Neural progenitor cell (in vitro differentiated cells): ENCODE data around the gene P3H1. TPM values are rescaled to one million over a fixed set of nuclear protein-coding genes. Genes with fewer than 3 reads are reported as not detected.

ENCODE experiments used
- DNase-seq: peaks from one replicate; pipeline ENCODE4 v3.0.0-alpha.2; 2016; ENCODE audit warnings: low spot score
- H2AFZ ChIP-seq: fragments of 200-600 bp; sonication (generic); replicated peaks from 2 replicates; pipeline ENCODE4 v1.6.1; 2016; ENCODE audit warnings: antibody characterized with exemption
- H3F3A ChIP-seq: fragments of 200-600 bp; sonication (generic); 2 replicates; pipeline ENCODE4 v1.6.1; 2016; ENCODE audit warnings: antibody characterized with exemption, low read depth
- H3K27ac ChIP-seq: fragments of 200-600 bp; sonication (generic); 2 replicates; pipeline ENCODE4 v1.5.1; 2016; ENCODE audit warnings: mild to moderate bottlenecking
- H3K27me3 ChIP-seq: fragments of 200-600 bp; sonication (generic); 2 replicates; pipeline ENCODE4 v1.6.1; 2016; ENCODE audit warnings: mild to moderate bottlenecking, moderate library complexity
- H3K36me3 ChIP-seq: fragments of 200-600 bp; sonication (generic); 2 replicates; pipeline ENCODE4 v1.5.1; 2016
- H3K4me1 ChIP-seq: fragments of 200-600 bp; sonication (generic); 2 replicates; pipeline ENCODE4 v1.6.1; 2016; ENCODE audit warnings: mixed run types
- H3K4me2 ChIP-seq: fragments of 200-600 bp; sonication (generic); 2 replicates; pipeline ENCODE4 v1.6.1; 2016
- H3K4me3 ChIP-seq: fragments of 200-600 bp; sonication (generic); 2 replicates; pipeline ENCODE4 v1.5.1; 2016
- H3K79me2 ChIP-seq: fragments of 200-600 bp; sonication (generic); 2 replicates; pipeline ENCODE4 v1.6.1; 2016; ENCODE audit warnings: low read depth
- H3K9ac ChIP-seq: fragments of 200-600 bp; sonication (generic); 2 replicates; pipeline ENCODE4 v1.6.1; 2016
- H3K9me3 ChIP-seq: fragments of 200-600 bp; sonication (generic); 2 replicates; pipeline ENCODE4 v1.5.1; 2016; ENCODE audit warnings: low read depth
- H4K20me1 ChIP-seq: fragments of 200-600 bp; sonication (generic); 2 replicates; pipeline ENCODE4 v1.6.1; 2016; ENCODE audit warnings: low read depth
- H3K27ac Mint-ChIP-seq: 3 replicates; pipeline ENCODE4 v1.8.0; 2021; ENCODE audit warnings: mixed read lengths
- H3K27me3 Mint-ChIP-seq: 2 replicates; pipeline ENCODE4 v1.8.0; 2022; ENCODE audit warnings: low read depth, mild to moderate bottlenecking, inconsistent platforms, moderate library complexity, mixed read lengths; ENCODE audit not compliant: insufficient read depth
- H3K36me3 Mint-ChIP-seq: 3 replicates; pipeline ENCODE4 v1.8.0; 2021; ENCODE audit warnings: mixed read lengths
- H3K4me1 Mint-ChIP-seq: 3 replicates; pipeline ENCODE4 v1.8.0; 2021; ENCODE audit warnings: mixed read lengths
- H3K4me3 Mint-ChIP-seq: 3 replicates; pipeline ENCODE4 v1.8.0; 2021; ENCODE audit warnings: mild to moderate bottlenecking, moderate library complexity, mixed read lengths
- H3K9me3 Mint-ChIP-seq: 3 replicates; pipeline ENCODE4 v1.8.0; 2020; ENCODE audit warnings: mixed read lengths
- EZH2 ChIP-seq: fragments of 200-600 bp; sonication (generic); IDR thresholded peaks from 2 replicates; pipeline ENCODE4 v1.6.1; 2017; ENCODE audit warnings: antibody characterized with exemption, mild to moderate bottlenecking, moderate library complexity
- EZH2phosphoT487 ChIP-seq: fragments of 200-600 bp; sonication (generic); IDR thresholded peaks from 2 replicates; pipeline ENCODE4 v1.6.1; 2017; ENCODE audit warnings: antibody characterized with exemption
- total RNA-seq: library from RNA; depleted of rRNA; stranded (reverse); fragments of >200 nt; gene quantifications from 2 replicates; pipeline ENCODE4 v1.2.3, GENCODE V29; 2015; ENCODE audit warnings: low replicate concordance
- TF ChIP-seq, protein P1 (sequence below): fragments of 200-600 bp; sonication (generic); IDR thresholded peaks from 2 replicates; pipeline ENCODE4 v1.5.1; 2017; ENCODE audit warnings: antibody characterized with exemption, mild to moderate bottlenecking

Gene P3H1
- total RNA-seq, 1 donor from 2014 or later = 54.9 TPM

DNA sequence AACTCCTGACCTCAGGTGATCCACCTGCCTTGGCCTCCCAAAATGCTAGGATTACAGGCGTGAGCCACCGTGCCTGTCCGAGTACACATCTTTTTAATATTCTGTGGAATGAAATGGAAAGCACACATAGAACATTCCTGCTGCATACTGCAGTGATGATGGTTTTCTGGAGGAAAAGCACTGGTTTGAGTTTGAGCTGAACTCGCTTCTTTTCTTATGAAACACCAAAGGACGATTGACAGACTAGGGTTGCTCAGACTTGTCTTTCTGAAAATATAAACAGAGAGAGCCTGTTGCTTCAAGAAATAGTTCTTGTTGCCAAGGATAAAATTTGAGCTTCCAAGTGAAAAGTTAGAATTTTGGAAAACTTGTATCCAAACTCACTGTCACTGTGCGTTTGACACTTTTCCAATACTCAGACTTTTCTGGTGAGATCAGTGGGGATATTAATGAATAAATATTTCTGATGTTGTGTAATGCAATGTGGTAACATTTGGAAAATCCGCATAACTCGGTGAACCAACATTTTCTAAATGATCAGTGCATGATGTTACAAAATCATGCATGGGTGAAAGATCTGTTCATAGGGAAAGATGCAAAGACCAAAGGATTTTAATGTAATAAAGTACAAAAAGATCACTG is 35.1 kb upstream of the P3H1 start:
- Mint-ChIP-seq H3K27ac (no peak overlapping the region), H3K9me3 (peaks cover 3% of the 10 kb centered on the region)

DNA sequence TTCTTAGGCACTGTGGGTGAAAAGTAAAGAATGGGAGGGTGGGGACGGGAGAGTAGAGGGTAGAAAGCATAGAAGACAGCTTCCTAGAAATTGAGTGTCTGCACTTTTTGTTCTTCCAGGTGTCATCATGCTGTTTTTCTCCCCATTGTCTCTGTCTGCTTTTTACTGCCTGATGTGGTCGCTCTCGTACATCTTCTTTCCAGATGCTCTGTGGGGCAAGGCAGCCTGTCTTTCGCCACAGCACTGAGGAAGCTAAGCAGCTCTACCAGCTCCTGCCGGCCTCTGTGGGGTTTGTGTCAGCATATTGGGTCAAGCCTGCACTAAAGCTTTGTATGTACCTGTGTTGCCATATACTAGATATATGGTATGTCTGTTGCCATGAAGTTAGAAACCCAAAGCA is 31.2 kb upstream of the P3H1 start:
- no peaks in the 10 kb centered on the region for H3K27me3 ChIP-seq
- H3K27ac ChIP-seq = no peak overlapping the region
- no peak for DNase-seq
- H3K27ac Mint-ChIP-seq = no peak overlapping the region
- H3K4me1 Mint-ChIP-seq = peaks cover 3% of the 10 kb centered on the region
- no peak overlapping the region for H3K4me3 ChIP-seq
- H2AFZ ChIP-seq = no peak overlapping the region
- TF ChIP-seq, protein P1, sequence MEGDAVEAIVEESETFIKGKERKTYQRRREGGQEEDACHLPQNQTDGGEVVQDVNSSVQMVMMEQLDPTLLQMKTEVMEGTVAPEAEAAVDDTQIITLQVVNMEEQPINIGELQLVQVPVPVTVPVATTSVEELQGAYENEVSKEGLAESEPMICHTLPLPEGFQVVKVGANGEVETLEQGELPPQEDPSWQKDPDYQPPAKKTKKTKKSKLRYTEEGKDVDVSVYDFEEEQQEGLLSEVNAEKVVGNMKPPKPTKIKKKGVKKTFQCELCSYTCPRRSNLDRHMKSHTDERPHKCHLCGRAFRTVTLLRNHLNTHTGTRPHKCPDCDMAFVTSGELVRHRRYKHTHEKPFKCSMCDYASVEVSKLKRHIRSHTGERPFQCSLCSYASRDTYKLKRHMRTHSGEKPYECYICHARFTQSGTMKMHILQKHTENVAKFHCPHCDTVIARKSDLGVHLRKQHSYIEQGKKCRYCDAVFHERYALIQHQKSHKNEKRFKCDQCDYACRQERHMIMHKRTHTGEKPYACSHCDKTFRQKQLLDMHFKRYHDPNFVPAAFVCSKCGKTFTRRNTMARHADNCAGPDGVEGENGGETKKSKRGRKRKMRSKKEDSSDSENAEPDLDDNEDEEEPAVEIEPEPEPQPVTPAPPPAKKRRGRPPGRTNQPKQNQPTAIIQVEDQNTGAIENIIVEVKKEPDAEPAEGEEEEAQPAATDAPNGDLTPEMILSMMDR = no peak
- TF ChIP-seq EZH2 = no peak
- no peak for TF ChIP-seq EZH2phosphoT487
- no peaks in the 10 kb centered on the region for H3K36me3 ChIP-seq
- H3K4me3 Mint-ChIP-seq = no peak overlapping the region
- no peaks in the 10 kb centered on the region for H3K9me3 ChIP-seq
- H3K4me2 ChIP-seq = no peak overlapping the region
- H3K9me3 Mint-ChIP-seq = no peaks in the 10 kb centered on the region
- H3K79me2 ChIP-seq = no peaks in the 10 kb centered on the region
- no peaks in the 10 kb centered on the region for H3K36me3 Mint-ChIP-seq
- H4K20me1 ChIP-seq = no peaks in the 10 kb centered on the region
- H3K4me1 ChIP-seq = no peaks in the 10 kb centered on the region
- H3F3A ChIP-seq = peaks cover 4% of the 10 kb centered on the region
- H3K9ac ChIP-seq = no peak overlapping the region
- peaks cover 2% of the 10 kb centered on the region for H3K27me3 Mint-ChIP-seq

More for the DNA sequence above, 35.1 kb upstream of the P3H1 start:
- TF ChIP-seq, protein P1 = no peak
- TF ChIP-seq EZH2phosphoT487 (no peak), EZH2 (no peak)
- no peaks in the 10 kb centered on the region for H3K4me1 ChIP-seq
- H3K27ac ChIP-seq = no peak overlapping the region
- no peaks in the 10 kb centered on the region for H3K27me3 ChIP-seq
- Mint-ChIP-seq H3K36me3 (peaks cover 25% of the 10 kb centered on the region), H3K4me1 (no peaks in the 10 kb centered on the region), H3K4me3 (no peak overlapping the region), H3K27me3 (peaks cover 2% of the 10 kb centered on the region)
- H3K79me2 ChIP-seq = no peaks in the 10 kb centered on the region
- no peak overlapping the region for H3K4me3 ChIP-seq
- peaks cover 4% of the 10 kb centered on the region for H3F3A ChIP-seq
- no peak overlapping the region for H2AFZ ChIP-seq
- H3K9ac ChIP-seq = no peak overlapping the region
- no peak overlapping the region for H3K4me2 ChIP-seq
- H3K9me3 ChIP-seq = no peaks in the 10 kb centered on the region
- no peak for DNase-seq
- H4K20me1 ChIP-seq = no peaks in the 10 kb centered on the region
- H3K36me3 ChIP-seq = no peaks in the 10 kb centered on the region

DNA sequence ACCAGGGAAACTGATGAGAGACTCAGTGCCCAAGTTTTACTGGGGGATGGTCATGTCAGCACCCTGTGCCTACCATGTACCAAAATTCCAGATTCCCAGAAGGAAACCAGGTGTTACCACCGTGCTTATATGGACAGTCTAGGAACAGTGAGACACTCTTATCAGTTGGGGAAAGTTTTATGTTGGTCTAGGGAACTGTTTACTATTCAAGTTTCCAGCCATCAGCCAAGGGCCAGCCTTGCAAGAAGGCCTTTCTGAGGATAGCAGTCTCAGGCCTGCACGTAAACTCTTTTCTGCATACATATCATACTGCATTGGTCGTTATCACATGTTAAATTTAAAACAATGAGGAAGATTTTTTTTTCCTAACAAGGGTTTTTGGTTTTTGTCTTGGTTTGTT is 30.6 kb upstream of the P3H1 start:
- Histone ChIP-seq H3K9me3 (no peaks in the 10 kb centered on the region), H3K9ac (no peak overlapping the region), H3K36me3 (no peaks in the 10 kb centered on the region), H3K4me3 (no peak overlapping the region), H3K79me2 (no peaks in the 10 kb centered on the region), H3K27ac (no peak overlapping the region), H3K4me1 (no peaks in the 10 kb centered on the region), H3F3A (peaks cover 4% of the 10 kb centered on the region), H3K4me2 (no peak overlapping the region), H3K27me3 (no peaks in the 10 kb centered on the region), H2AFZ (no peak overlapping the region), H4K20me1 (no peaks in the 10 kb centered on the region)
- DNase-seq = no peak
- TF ChIP-seq EZH2 (no peak), EZH2phosphoT487 (no peak)
- TF ChIP-seq, protein P1 = no peak
- Mint-ChIP-seq H3K4me1 (peaks cover 3% of the 10 kb centered on the region), H3K4me3 (no peak overlapping the region), H3K27me3 (peaks cover 2% of the 10 kb centered on the region), H3K9me3 (no peaks in the 10 kb centered on the region), H3K27ac (no peak overlapping the region), H3K36me3 (no peaks in the 10 kb centered on the region)
